ENCODE data around the gene PRKACG. TPM values are rescaled to one million over a fixed set of nuclear protein-coding genes. Genes with fewer than 3 reads are reported as not detected.

Gene PRKACG
- total RNA-seq, 1 experiment from 2014 or later = not detected

DNA sequence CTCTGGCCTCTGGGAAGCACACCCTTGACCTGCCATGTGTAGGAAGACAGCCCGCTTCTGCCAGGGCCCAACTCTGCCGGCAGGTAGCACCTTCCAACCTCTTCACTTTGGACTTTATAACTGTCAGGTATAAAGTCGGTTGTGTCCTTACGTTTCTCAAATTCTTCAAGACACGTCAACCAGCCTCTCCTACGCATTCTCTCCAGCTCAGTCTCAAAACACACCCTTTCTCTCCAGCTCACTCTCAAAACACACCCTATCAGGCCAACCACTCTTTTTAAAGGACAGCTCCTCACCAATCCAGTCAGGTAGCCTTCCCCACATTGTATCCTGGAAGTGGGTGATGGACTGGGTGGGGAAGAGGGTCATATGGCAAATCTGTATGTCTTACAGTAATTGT, 35.2 kb upstream of the PRKACG start:
- BruUV-seq (replicated peaks) = no TSS peak
- CTCF ChIA-PET = interaction anchor here (0.6 kb wide), 1 partner anchor 144 kb away, joined by 7 read pairs; no protein-coding TSS in a partner anchor
- Mint-ChIP-seq H3K9me3 (ENCODE audit: unreplicated experiment) (no peaks in the 10 kb centered on the region), H3K4me3 (ENCODE audit: unreplicated experiment) (no peak overlapping the region), H3K36me3 (ENCODE audit: insufficient read depth, unreplicated experiment) (no peaks in the 10 kb centered on the region), H3K4me1 (ENCODE audit: low read depth, unreplicated experiment) (peaks cover 5% of the 10 kb centered on the region), H3K27ac (ENCODE audit: unreplicated experiment) (no peak overlapping the region), H3K27me3 (ENCODE audit: insufficient read depth, unreplicated experiment) (no peaks in the 10 kb centered on the region)
- H3K4me1 ChIP-seq = no peaks in the 10 kb centered on the region
- H3K36me3 ChIP-seq (ENCODE audit: control insufficient read depth, insufficient read depth, low read length) = no peaks in the 10 kb centered on the region
- intact Hi-C loops (cut with micrococcal nuclease; ENCODE audit: unreplicated experiment) = no loop called here
- no peak for DNase-seq
- no peaks in the 10 kb centered on the region for H3K27me3 ChIP-seq (replicated peaks; ENCODE audit: control insufficient read depth, insufficient read depth, low read length)
- H3K4me3 ChIP-seq (ENCODE audit: low read depth, low read length) = no peak overlapping the region
- no peaks in the 10 kb centered on the region for H3K9me3 ChIP-seq
- TF ChIP-seq, protein P1, sequence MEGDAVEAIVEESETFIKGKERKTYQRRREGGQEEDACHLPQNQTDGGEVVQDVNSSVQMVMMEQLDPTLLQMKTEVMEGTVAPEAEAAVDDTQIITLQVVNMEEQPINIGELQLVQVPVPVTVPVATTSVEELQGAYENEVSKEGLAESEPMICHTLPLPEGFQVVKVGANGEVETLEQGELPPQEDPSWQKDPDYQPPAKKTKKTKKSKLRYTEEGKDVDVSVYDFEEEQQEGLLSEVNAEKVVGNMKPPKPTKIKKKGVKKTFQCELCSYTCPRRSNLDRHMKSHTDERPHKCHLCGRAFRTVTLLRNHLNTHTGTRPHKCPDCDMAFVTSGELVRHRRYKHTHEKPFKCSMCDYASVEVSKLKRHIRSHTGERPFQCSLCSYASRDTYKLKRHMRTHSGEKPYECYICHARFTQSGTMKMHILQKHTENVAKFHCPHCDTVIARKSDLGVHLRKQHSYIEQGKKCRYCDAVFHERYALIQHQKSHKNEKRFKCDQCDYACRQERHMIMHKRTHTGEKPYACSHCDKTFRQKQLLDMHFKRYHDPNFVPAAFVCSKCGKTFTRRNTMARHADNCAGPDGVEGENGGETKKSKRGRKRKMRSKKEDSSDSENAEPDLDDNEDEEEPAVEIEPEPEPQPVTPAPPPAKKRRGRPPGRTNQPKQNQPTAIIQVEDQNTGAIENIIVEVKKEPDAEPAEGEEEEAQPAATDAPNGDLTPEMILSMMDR (IDR thresholded peaks at IDR 0.05; ENCODE audit: insufficient read depth in 1 of 2, low read depth in 1 of 2, low read length in 1 of 2, severe bottlenecking in 1 of 2, unreplicated experiment in 1 of 2) = no peak
- POLR2A ChIA-PET = no interaction called here

DNA sequence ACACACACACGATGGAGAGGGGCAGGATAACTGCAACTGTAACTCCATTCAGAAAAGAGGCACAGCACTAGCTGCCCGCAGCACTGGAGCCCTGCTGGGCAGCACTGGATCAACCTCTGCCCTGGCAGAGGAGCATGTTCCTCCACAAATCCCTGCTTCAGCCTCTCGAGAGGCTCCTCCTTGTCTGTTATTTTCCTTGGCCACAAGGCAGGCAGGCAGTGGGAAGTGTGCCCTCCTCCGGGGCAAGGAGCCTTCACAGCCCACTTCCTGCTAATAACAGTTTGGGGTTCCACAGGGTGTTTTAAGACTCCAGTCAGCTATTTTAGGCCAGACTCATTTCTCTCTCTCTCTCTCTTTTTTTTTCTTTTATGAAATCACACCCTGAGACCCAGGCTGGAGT, 33.5 kb upstream of the PRKACG start:
- no peak overlapping the region for H3K4me3 Mint-ChIP-seq (ENCODE audit: unreplicated experiment)
- BruUV-seq (replicated peaks) = no TSS peak
- Histone ChIP-seq H3K4me3 (ENCODE audit: low read depth, low read length) (no peak overlapping the region), H3K27me3 (replicated peaks; ENCODE audit: control insufficient read depth, insufficient read depth, low read length) (no peaks in the 10 kb centered on the region), H3K9me3 (no peaks in the 10 kb centered on the region), H3K4me1 (no peaks in the 10 kb centered on the region), H3K36me3 (ENCODE audit: control insufficient read depth, insufficient read depth, low read length) (no peaks in the 10 kb centered on the region)
- H3K27ac Mint-ChIP-seq (ENCODE audit: unreplicated experiment) = no peak overlapping the region
- H3K27me3 Mint-ChIP-seq (ENCODE audit: insufficient read depth, unreplicated experiment) = no peaks in the 10 kb centered on the region
- H3K36me3 Mint-ChIP-seq (ENCODE audit: insufficient read depth, unreplicated experiment) = peaks cover 3% of the 10 kb centered on the region
- ChIA-PET CTCF (no interaction called here), POLR2A (no interaction called here)
- intact Hi-C loops (cut with micrococcal nuclease; ENCODE audit: unreplicated experiment) = no loop called here
- TF ChIP-seq, protein P1 (IDR thresholded peaks at IDR 0.05; ENCODE audit: insufficient read depth in 1 of 2, low read depth in 1 of 2, low read length in 1 of 2, severe bottlenecking in 1 of 2, unreplicated experiment in 1 of 2) = no peak
- no peaks in the 10 kb centered on the region for H3K9me3 Mint-ChIP-seq (ENCODE audit: unreplicated experiment)
- DNase-seq = no peak
- H3K4me1 Mint-ChIP-seq (ENCODE audit: low read depth, unreplicated experiment) = peaks cover 5% of the 10 kb centered on the region

DNA sequence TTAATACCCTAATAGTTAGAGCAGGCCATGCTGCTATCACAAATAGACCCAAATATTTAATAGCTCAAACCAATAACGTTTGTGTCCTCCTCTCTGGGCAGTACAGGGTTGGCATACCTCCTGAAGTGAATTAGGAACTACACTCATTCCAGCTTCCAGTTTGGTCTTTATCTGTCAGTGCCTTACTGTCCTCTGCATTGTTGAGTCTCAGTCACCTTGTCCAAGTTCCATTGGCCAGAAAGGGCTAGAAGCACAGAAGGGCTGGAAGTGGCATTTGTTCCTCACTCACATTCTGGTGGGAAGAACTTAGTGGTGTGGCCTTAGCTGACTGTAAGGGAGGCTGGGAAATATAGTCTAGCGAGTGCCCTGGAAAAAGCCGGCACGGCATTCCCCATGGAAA, 32.8 kb upstream of the PRKACG start:
- no peak overlapping the region for H3K4me3 Mint-ChIP-seq (ENCODE audit: unreplicated experiment)
- Histone ChIP-seq H3K4me3 (ENCODE audit: low read depth, low read length) (no peak overlapping the region), H3K36me3 (ENCODE audit: control insufficient read depth, insufficient read depth, low read length) (no peaks in the 10 kb centered on the region), H3K9me3 (no peaks in the 10 kb centered on the region), H3K4me1 (no peaks in the 10 kb centered on the region), H3K27me3 (replicated peaks; ENCODE audit: control insufficient read depth, insufficient read depth, low read length) (no peaks in the 10 kb centered on the region)
- H3K9me3 Mint-ChIP-seq (ENCODE audit: unreplicated experiment) = no peaks in the 10 kb centered on the region
- intact Hi-C loops (cut with micrococcal nuclease; ENCODE audit: unreplicated experiment) = no loop called here
- peaks cover 6% of the 10 kb centered on the region for H3K36me3 Mint-ChIP-seq (ENCODE audit: insufficient read depth, unreplicated experiment)
- no peaks in the 10 kb centered on the region for H3K27me3 Mint-ChIP-seq (ENCODE audit: insufficient read depth, unreplicated experiment)
- POLR2A ChIA-PET = no interaction called here
- CTCF ChIA-PET = no interaction called here
- TF ChIP-seq, protein P1 (IDR thresholded peaks at IDR 0.05; ENCODE audit: insufficient read depth in 1 of 2, low read depth in 1 of 2, low read length in 1 of 2, severe bottlenecking in 1 of 2, unreplicated experiment in 1 of 2) = no peak
- no TSS peak for BruUV-seq (replicated peaks)
- H3K4me1 Mint-ChIP-seq (ENCODE audit: low read depth, unreplicated experiment) = peaks cover 5% of the 10 kb centered on the region
- DNase-seq = no peak
- H3K27ac Mint-ChIP-seq (ENCODE audit: unreplicated experiment) = no peak overlapping the region
